K562 (cell line): ENCODE data around the gene CPZ.

ENCODE experiments used
- CBX5 ChIP-seq: IDR thresholded peaks from 2 replicates; pipeline ENCODE4 v1.6.1; 2014; ENCODE audit warnings: low read depth, borderline replicate concordance
- JUND ChIP-seq, 2 experiments: IDR thresholded peaks; 2 replicates in 1 of 2; 3 replicates in 1 of 2; pipeline ENCODE4 v1.6.1; 2011; ENCODE audit warnings: borderline replicate concordance in 2 of 2, low read depth in 2 of 2, low read length in 2 of 2, improper control_type of control experiment in 1 of 2, missing biosample characterization in 1 of 2, missing genetic modification characterization in 1 of 2, missing genetic modification reagents in 1 of 2
- NR2C2 ChIP-seq, 2 experiments: fragments of 200-800 bp in 1 of 2; sonication (Bioruptor generic) in 1 of 2; sonication (generic) in 1 of 2; formaldehyde crosslinking in 1 of 2; IDR thresholded peaks; 2 replicates each; pipeline versions ENCODE4 v1.6.1 to v1.8.0; 2016 to 2022; ENCODE audit warnings: mild to moderate bottlenecking in 1 of 2, missing compliant biosample characterization in 1 of 2, missing genetic modification characterization in 1 of 2, missing genetic modification reagents in 1 of 2
- POLR2AphosphoS5 ChIP-seq: IDR thresholded peaks from 2 replicates; pipeline ENCODE4 v1.6.1; 2011; ENCODE audit warnings: mild to moderate bottlenecking, low read depth, low read length, moderate library complexity; ENCODE audit not compliant: control insufficient read depth, insufficient read depth
- RAD21 ChIP-seq, 2 experiments: fragments of 250-450 bp in 1 of 2; fragments of 450-650 bp in 1 of 2; sonication (Bioruptor Pico) in 1 of 2; formaldehyde crosslinking in 1 of 2; IDR thresholded peaks in 1 of 2; conservative IDR thresholded peaks in 1 of 2; 2 replicates each; pipeline versions ENCODE4 v1.4.0 to v1.8.0; 2020 to 2022; ENCODE audit warnings: mild to moderate bottlenecking in 2 of 2, moderate library complexity in 1 of 2
- SP2 ChIP-seq: IDR thresholded peaks from 2 replicates; pipeline ENCODE4 v1.6.1; 2011; ENCODE audit warnings: mild to moderate bottlenecking, low read depth, low read length, moderate library complexity; ENCODE audit not compliant: poor library complexity, severe bottlenecking; ENCODE audit errors: extremely low read depth
- TBL1XR1 ChIP-seq, 2 experiments: IDR thresholded peaks; 2 replicates each; pipeline ENCODE4 v1.6.1; 2012; ENCODE audit warnings: improper control_type of control experiment in 2 of 2, low read length in 2 of 2, mild to moderate bottlenecking in 1 of 2
- ZNF253 ChIP-seq: fragments of 250-450 bp; sonication (Bioruptor Pico); conservative IDR thresholded peaks from 2 replicates; pipeline ENCODE4 v1.6.1; 2021; ENCODE audit warnings: mild to moderate bottlenecking
- TF ChIP-seq, protein P1 (sequence below): sonication (generic); formaldehyde crosslinking; IDR thresholded peaks from 2 replicates; pipeline ENCODE4 v1.9.0; 2022; ENCODE audit warnings: mild to moderate bottlenecking, missing genetic modification reagents
- TF ChIP-seq, protein P2 (sequence below): IDR thresholded peaks from 2 replicates; pipeline ENCODE4 v1.6.1; 2016; ENCODE audit warnings: missing genetic modification characterization, missing compliant biosample characterization
- TF ChIP-seq, protein P3 (sequence below): fragments of 450-650 bp; IDR thresholded peaks from 2 replicates; pipeline ENCODE4 v1.7.0; 2016; ENCODE audit warnings: borderline replicate concordance

DNA sequence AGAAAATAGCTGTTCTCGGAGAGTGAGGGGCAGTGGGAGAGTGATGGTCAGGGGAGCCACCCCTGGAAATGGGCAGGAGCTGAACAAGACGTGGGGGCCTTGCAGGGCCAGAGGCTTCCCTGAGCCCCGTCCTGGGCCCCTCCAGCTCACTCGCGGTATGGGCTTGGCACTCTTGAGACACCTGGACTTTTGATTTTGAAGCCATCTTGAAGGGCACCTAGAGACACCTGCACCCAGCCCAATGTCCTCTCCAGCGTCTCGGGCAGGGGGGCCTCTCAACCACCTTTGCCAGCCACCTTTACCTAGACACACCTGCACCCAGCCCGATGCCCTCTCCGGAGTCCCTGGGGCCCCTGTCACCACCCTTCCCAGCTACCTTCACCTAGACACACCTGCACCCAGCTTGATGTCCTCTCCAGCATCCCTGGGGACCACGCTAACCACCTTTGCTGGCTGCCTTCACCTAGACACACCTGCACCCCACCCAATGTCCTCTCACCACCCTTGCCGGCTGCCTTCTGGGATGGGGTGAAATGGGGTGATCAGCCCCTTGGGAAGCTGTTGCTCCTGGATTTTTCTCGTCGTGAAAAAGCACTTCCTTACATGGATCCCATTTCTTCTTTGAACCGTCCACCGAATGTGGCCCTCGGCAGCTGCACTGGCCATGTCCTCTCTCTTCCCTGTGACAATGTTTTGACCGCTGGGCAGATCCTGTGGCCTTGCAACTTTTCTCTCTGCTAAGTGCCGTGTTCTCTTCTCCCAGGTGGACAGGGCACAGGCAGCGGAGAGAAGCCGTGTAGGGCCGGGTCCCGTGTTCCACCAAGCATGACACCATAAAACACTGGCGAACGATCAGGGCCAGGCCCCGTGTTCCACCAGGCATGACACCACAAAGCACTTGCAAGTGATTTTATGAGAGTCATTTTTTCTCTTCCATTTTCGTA is 47.5 kb downstream of the CPZ start:
- TF ChIP-seq ZNF253 (CRISPR knock-in tag) (no peak), CBX5 (no peak), RAD21 (CRISPR knock-in tag; conservative IDR thresholded peaks at IDR 0.05 in 1 of 2, IDR thresholded peaks at IDR 0.05 in 1 of 2) (no peak), TBL1XR1 (IDR thresholded peaks at IDR 0.05; ENCODE audit: low read length in 2 of 2) (no peak), POLR2AphosphoS5 (no peak), SP2 (no peak), NR2C2 (CRISPR knock-in tag; IDR thresholded peaks at IDR 0.05) (no peak), NR2C2 (tag; IDR thresholded peaks at IDR 0.05) (no peak), JUND (IDR thresholded peaks at IDR 0.05; ENCODE audit: borderline replicate concordance, low read depth, low read length) (no peak), JUND (tag; IDR thresholded peaks at IDR 0.05; ENCODE audit: borderline replicate concordance, low read depth, low read length) (no peak)
- TF ChIP-seq, protein P1, sequence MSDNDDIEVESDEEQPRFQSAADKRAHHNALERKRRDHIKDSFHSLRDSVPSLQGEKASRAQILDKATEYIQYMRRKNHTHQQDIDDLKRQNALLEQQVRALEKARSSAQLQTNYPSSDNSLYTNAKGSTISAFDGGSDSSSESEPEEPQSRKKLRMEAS, result no peak
- TF ChIP-seq, protein P2, sequence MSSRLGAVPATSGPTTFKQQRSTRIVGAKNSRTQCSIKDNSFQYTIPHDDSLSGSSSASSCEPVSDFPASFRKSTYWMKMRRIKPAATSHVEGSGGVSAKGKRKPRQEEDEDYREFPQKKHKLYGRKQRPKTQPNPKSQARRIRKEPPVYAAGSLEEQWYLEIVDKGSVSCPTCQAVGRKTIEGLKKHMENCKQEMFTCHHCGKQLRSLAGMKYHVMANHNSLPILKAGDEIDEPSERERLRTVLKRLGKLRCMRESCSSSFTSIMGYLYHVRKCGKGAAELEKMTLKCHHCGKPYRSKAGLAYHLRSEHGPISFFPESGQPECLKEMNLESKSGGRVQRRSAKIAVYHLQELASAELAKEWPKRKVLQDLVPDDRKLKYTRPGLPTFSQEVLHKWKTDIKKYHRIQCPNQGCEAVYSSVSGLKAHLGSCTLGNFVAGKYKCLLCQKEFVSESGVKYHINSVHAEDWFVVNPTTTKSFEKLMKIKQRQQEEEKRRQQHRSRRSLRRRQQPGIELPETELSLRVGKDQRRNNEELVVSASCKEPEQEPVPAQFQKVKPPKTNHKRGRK, result no peak
- TF ChIP-seq, protein P3, sequence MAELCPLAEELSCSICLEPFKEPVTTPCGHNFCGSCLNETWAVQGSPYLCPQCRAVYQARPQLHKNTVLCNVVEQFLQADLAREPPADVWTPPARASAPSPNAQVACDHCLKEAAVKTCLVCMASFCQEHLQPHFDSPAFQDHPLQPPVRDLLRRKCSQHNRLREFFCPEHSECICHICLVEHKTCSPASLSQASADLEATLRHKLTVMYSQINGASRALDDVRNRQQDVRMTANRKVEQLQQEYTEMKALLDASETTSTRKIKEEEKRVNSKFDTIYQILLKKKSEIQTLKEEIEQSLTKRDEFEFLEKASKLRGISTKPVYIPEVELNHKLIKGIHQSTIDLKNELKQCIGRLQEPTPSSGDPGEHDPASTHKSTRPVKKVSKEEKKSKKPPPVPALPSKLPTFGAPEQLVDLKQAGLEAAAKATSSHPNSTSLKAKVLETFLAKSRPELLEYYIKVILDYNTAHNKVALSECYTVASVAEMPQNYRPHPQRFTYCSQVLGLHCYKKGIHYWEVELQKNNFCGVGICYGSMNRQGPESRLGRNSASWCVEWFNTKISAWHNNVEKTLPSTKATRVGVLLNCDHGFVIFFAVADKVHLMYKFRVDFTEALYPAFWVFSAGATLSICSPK, result no peak
